ENCODE data around the gene IL18R1. TPM values are rescaled to one million over a fixed set of nuclear protein-coding genes. Genes with fewer than 3 reads are reported as not detected.

Gene IL18R1
- total and polyA plus RNA-seq, 9 of the 15 experiments (the other 6 are each of a cell fraction or from before 2014, with no cell fraction given) = 0.55 to 10.0 (median 2.5) TPM

DNA sequence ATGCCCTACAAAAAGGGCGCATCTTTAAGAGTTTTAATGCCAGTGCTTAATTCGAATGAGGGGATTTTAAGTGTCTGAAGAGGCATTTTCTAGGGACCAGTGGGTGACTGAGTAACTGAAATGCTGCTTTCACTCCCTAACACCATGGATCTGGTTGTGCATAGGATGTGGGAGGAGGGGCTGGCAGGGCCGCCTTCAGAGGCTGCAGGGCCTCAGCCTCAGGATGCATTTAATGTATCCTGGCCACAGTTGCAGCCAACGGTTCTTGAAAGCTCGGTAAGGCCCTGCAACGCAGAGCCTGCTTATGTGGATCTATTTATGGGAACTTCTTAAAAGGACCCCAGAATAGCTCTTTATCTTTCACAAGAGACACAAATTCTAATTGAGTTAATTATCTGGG lies 41.6 kb downstream of the IL18R1 start:
- Histone ChIP-seq H3K9ac (ENCODE audit: insufficient read depth in 1 of 2, low read depth in 2 of 2, low read length in 2 of 2) (no peak overlapping the region), H3K79me2 (ENCODE audit: control insufficient read depth, insufficient read depth, low read length) (no peaks in the 10 kb centered on the region), H3K36me3 (ENCODE audit: control insufficient read depth, insufficient read depth, low read length) (no peaks in the 10 kb centered on the region), H2AFZ (ENCODE audit: low read depth, low read length) (no peak overlapping the region), H4K20me1 (replicated peaks; ENCODE audit: control insufficient read depth, insufficient read depth, low read length) (no peaks in the 10 kb centered on the region), H3K27ac (ENCODE audit: extremely low read depth, low read depth, low read length) (no peak overlapping the region), H3K4me2 (ENCODE audit: insufficient read depth, low read length) (no peak overlapping the region), H3K27me3 (ENCODE audit: control insufficient read depth in 2 of 2, insufficient read depth in 2 of 2, low read length in 2 of 2) (no peaks in the 10 kb centered on the region), H3K4me3 (no peak overlapping the region), H3K9me3 (replicated peaks; ENCODE audit: control insufficient read depth, insufficient read depth, low read depth, low read length) (no peaks in the 10 kb centered on the region), H3K4me1 (replicated peaks in 1 of 2; ENCODE audit: control insufficient read depth in 2 of 2, insufficient read depth in 2 of 2, low read length in 2 of 2) (no peaks in the 10 kb centered on the region; a peak in 1 of 5 replicates), H3K9me1 (ENCODE audit: control insufficient read depth, insufficient read depth, low read length) (no peaks in the 10 kb centered on the region)
- intact Hi-C loops (cut with micrococcal nuclease) (no loop called here), in situ Hi-C loops (cut with MboI) (no loop called here)
- FAIRE-seq (no peak), DNase-seq (ENCODE audit: extremely low read depth in 1 of 4, low spot score in 3 of 4) (no peak), ATAC-seq (no peak)
- BruUV-seq (replicated peaks) = no TSS peak
- POLR2A ChIA-PET = interaction anchor here (0.7 kb wide), 1 partner anchor 11 kb away, joined by 3 read pairs; no protein-coding TSS in a partner anchor
- CTCF ChIA-PET (ENCODE audit: low intra/inter-chr PET ratio) = no interaction called here
- 41% methylated on average over 6 of the region's 6 CpGs for WGBS (ENCODE audit: insufficient coverage, low coverage, missing lambda C conversion rate)
- TF ChIP-seq ZNF133 (CRISPR knock-in tag; IDR thresholded peaks at IDR 0.05) (no peak), FOSL1 (tag; conservative IDR thresholded peaks at IDR 0.05) (no peak)

DNA sequence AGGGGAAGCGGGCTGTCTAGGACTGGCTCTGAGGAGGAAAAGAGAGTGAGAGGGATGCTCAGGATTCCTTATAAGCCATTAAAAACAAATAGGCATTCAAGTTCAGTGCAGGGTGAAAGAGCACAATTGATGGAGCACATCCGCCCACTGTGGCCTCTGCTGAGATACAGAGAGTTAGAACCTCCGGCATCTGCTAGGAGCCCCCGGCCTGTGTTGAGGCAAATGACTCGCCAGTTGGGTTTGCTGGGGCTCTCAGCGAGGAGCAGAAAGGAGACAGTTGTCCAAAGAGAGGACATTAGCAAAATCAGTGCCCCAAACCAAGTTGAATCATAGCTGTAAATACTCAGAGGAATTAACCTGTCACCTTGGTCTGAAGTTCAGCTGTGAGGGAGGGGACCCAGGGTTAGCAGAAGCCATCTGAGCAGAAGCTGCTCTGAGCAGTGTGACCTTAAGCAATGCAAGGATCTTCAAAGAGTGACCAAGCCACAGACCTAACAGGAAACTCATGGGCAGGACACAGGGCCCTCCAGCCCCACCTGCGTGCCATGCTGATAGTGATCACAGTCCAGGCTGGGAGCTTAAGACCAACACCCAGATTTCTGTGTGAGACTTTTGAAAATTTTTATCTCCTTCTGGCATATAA lies 44.0 kb downstream of the IL18R1 start:
- intact Hi-C loops (cut with micrococcal nuclease) (no loop called here), in situ Hi-C loops (cut with MboI) (no loop called here)
- no peaks in the 10 kb centered on the region for H3K79me2 ChIP-seq (ENCODE audit: control insufficient read depth, insufficient read depth, low read length)
- no peaks in the 10 kb centered on the region for H3K27me3 ChIP-seq (ENCODE audit: control insufficient read depth in 2 of 2, insufficient read depth in 2 of 2, low read length in 2 of 2)
- ATAC-seq = peak; percentile 31; the same call in 2 of the 3 replicates
- FAIRE-seq = no peak
- H3K9ac ChIP-seq (ENCODE audit: insufficient read depth in 1 of 2, low read depth in 2 of 2, low read length in 2 of 2) = no peak overlapping the region
- H3K9me1 ChIP-seq (ENCODE audit: control insufficient read depth, insufficient read depth, low read length) = no peaks in the 10 kb centered on the region
- ChIA-PET CTCF (ENCODE audit: low intra/inter-chr PET ratio) (interaction anchor here (0.6 kb wide), 1 partner anchor 17 kb away, joined by 3 read pairs; no protein-coding TSS in a partner anchor), POLR2A (interaction anchor here (0.7 to 1.6 kb wide), 2 partner anchors 11 to 17 kb away, joined by 3 to 4 read pairs; no protein-coding TSS in a partner anchor)
- H3K36me3 ChIP-seq (ENCODE audit: control insufficient read depth, insufficient read depth, low read length) = no peaks in the 10 kb centered on the region
- no peaks in the 10 kb centered on the region; a peak in 1 of 5 replicates for H3K4me1 ChIP-seq (replicated peaks in 1 of 2; ENCODE audit: control insufficient read depth in 2 of 2, insufficient read depth in 2 of 2, low read length in 2 of 2)
- no peaks in the 10 kb centered on the region for H4K20me1 ChIP-seq (replicated peaks; ENCODE audit: control insufficient read depth, insufficient read depth, low read length)
- no peaks in the 10 kb centered on the region for H3K9me3 ChIP-seq (replicated peaks; ENCODE audit: control insufficient read depth, insufficient read depth, low read depth, low read length)
- TF ChIP-seq ARNT (IDR thresholded peaks at IDR 0.05) = no peak
- peak; percentile 35 for TF ChIP-seq MEIS2 (IDR thresholded peaks at IDR 0.05; ENCODE audit: partially characterized antibody)
- 40% methylated on average over 7 of the region's 7 CpGs for WGBS (ENCODE audit: insufficient coverage, low coverage, missing lambda C conversion rate)
- H3K27ac ChIP-seq (ENCODE audit: extremely low read depth, low read depth, low read length) = no peak overlapping the region
- no peak overlapping the region for H3K4me2 ChIP-seq (ENCODE audit: insufficient read depth, low read length)
- no peak overlapping the region for H2AFZ ChIP-seq (ENCODE audit: low read depth, low read length)
- no peak for DNase-seq (ENCODE audit: extremely low read depth in 1 of 4, low spot score in 3 of 4)
- no peak overlapping the region for H3K4me3 ChIP-seq
- BruUV-seq (replicated peaks) = no TSS peak

Data from K562 (cell line).